ENCODE measurements around the gene WIF1.

Gene WIF1

GRCh38 chr12:65152596-65152995 lies 31.5 kb upstream of the WIF1 start:
- Histone ChIP-seq H3K9ac (ENCODE audit: low read length) (no peak overlapping the region), H3K9me3 (ENCODE audit: control insufficient read depth, low read length) (no peaks in the 10 kb centered on the region), H3K4me3 (ENCODE audit: low read length) (no peak overlapping the region), H3K27me3 (replicated peaks; ENCODE audit: control insufficient read depth, insufficient read depth, low read length) (no peaks in the 10 kb centered on the region), H3K36me3 (ENCODE audit: control insufficient read depth, insufficient read depth, low read length, severe bottlenecking) (no peaks in the 10 kb centered on the region), H3K4me1 (ENCODE audit: control insufficient read depth, insufficient read depth, low read length) (peaks cover 10% of the 10 kb centered on the region)
- peak; percentile 70 for DNase-seq (ENCODE audit: low read depth)

- DNase-seq (ENCODE audit: low read depth) = no peak
- H3K9me3 ChIP-seq (ENCODE audit: control insufficient read depth, low read length) = no peaks in the 10 kb centered on the region
- H3K36me3 ChIP-seq (ENCODE audit: control insufficient read depth, insufficient read depth, low read length, severe bottlenecking) = no peaks in the 10 kb centered on the region
- H3K27me3 ChIP-seq (replicated peaks; ENCODE audit: control insufficient read depth, insufficient read depth, low read length) = no peaks in the 10 kb centered on the region
- H3K4me1 ChIP-seq (ENCODE audit: control insufficient read depth, insufficient read depth, low read length) = peaks cover 10% of the 10 kb centered on the region
- no peak overlapping the region for H3K9ac ChIP-seq (ENCODE audit: low read length)
- H3K4me3 ChIP-seq (ENCODE audit: low read length) = no peak overlapping the region
These were observed 30.9 kb upstream of the WIF1 start for GRCh38 chr12:65152012-65152411.

DNA sequence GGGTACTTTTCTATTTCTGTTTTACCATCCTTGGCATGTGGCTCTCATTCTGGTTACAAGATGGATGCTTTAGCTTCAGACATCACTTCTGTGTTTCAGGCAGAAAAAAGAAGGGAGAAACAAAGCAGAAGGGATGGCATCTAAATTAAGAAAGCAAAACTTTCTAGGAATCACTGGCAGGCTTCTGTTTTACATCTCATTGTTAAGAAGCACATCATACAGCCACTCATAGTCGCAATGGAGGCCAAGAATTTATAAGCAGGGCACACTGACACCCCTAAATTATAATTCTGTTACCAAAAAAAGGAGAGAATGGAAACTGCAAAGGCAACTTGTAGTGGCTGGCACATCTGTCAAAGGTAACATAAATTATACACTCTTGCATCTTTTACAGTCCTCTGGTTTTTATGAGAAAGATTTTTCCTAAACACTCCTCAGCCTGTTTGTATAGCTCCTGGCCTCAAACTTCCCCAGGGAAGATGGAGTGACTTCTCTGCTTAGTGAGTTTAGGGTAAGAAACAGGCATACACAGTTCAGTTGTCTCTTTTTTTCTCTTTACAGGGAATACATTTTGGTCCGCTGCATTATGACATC lies 26.3 kb upstream of the WIF1 start:
- Histone ChIP-seq H3K9me3 (ENCODE audit: control insufficient read depth, low read length) (no peaks in the 10 kb centered on the region), H3K9ac (ENCODE audit: low read length) (no peak overlapping the region), H3K36me3 (ENCODE audit: control insufficient read depth, insufficient read depth, low read length, severe bottlenecking) (no peaks in the 10 kb centered on the region), H3K4me1 (ENCODE audit: control insufficient read depth, insufficient read depth, low read length) (peaks cover 3% of the 10 kb centered on the region), H3K4me3 (ENCODE audit: low read length) (no peak overlapping the region), H3K27me3 (replicated peaks; ENCODE audit: control insufficient read depth, insufficient read depth, low read length) (peaks cover 16% of the 10 kb centered on the region)
- DNase-seq (ENCODE audit: low read depth) = no peak

DNA sequence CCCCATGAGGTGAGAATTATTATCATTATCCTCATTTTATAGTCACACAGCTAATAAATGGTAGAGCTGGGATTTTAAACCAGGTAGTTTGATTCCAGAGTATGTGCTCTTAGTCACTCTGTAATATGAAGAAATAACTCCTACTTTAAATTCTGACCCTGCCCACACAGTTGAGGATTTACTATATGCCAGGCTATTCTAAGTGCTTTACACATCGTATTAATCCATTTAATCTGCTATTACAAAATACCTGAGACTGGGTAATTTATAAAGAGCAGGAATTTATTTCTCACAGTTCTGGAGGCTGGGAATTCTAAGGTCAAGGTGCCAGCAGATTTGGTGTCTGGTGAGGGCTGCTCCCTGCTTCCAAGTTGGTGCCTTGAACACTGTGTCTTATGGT lies 19.6 kb upstream of the WIF1 start:
- Histone ChIP-seq H3K9ac (ENCODE audit: low read length) (no peak overlapping the region), H3K36me3 (ENCODE audit: control insufficient read depth, insufficient read depth, low read length, severe bottlenecking) (no peaks in the 10 kb centered on the region), H3K27me3 (replicated peaks; ENCODE audit: control insufficient read depth, insufficient read depth, low read length) (peaks cover 26% of the 10 kb centered on the region), H3K9me3 (ENCODE audit: control insufficient read depth, low read length) (peaks cover 12% of the 10 kb centered on the region), H3K4me3 (ENCODE audit: low read length) (no peak overlapping the region), H3K4me1 (ENCODE audit: control insufficient read depth, insufficient read depth, low read length) (no peaks in the 10 kb centered on the region)
- no peak for DNase-seq (ENCODE audit: low read depth)

DNA sequence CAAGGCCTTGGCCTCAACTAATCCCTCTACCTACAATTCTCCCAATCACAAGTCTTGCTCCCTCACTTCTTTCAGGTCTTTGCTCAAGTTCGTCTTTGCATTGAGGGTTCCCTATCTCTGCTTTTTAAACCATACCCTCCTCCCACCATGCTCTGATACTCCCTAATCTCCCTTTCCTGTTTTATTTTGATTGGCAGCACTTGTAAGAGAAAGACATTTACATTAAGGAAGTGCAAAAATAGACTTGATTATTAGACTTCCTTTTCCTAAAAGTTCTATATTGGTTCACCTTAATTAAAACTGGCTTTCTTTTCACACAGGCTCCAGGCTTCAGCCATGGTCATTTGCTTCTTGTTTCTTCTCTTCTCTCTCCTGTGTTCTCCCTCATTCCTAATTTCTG lies 18.3 kb upstream of the WIF1 start:
- DNase-seq (ENCODE audit: low read depth) = no peak
- Histone ChIP-seq H3K9ac (ENCODE audit: low read length) (no peak overlapping the region), H3K36me3 (ENCODE audit: control insufficient read depth, insufficient read depth, low read length, severe bottlenecking) (no peaks in the 10 kb centered on the region), H3K4me3 (ENCODE audit: low read length) (no peak overlapping the region), H3K9me3 (ENCODE audit: control insufficient read depth, low read length) (peaks cover 22% of the 10 kb centered on the region), H3K4me1 (ENCODE audit: control insufficient read depth, insufficient read depth, low read length) (no peaks in the 10 kb centered on the region), H3K27me3 (replicated peaks; ENCODE audit: control insufficient read depth, insufficient read depth, low read length) (peaks cover 23% of the 10 kb centered on the region)

DNA sequence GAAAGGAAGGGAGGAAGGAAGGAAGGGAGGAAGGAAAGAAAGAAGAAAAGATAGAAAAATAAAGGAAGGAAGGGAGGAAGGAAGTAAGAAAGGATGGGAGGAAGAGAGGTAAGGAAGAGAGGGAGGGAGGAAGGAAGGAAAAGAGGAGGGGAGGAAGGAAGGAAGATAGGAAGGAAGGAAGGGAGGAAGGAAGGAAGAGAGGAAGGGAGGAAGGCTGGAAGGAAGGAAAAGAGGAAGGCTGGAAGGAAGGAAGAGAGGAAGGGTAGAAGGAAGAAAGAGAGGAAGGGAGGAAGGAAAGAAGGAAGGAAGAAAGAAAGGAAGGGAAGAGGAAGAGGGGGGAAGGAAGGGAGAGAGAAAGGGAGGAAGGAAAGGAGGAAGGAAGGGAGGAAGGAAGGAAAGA lies 12.8 kb upstream of the WIF1 start:
- peaks cover 10% of the 10 kb centered on the region for H3K27me3 ChIP-seq (replicated peaks; ENCODE audit: control insufficient read depth, insufficient read depth, low read length)
- peaks cover 22% of the 10 kb centered on the region for H3K9me3 ChIP-seq (ENCODE audit: control insufficient read depth, low read length)
- H3K9ac ChIP-seq (ENCODE audit: low read length) = no peak overlapping the region
- no peak overlapping the region for H3K4me3 ChIP-seq (ENCODE audit: low read length)
- no peaks in the 10 kb centered on the region for H3K4me1 ChIP-seq (ENCODE audit: control insufficient read depth, insufficient read depth, low read length)
- H3K36me3 ChIP-seq (ENCODE audit: control insufficient read depth, insufficient read depth, low read length, severe bottlenecking) = no peaks in the 10 kb centered on the region
- DNase-seq (ENCODE audit: low read depth) = no peak

DNA sequence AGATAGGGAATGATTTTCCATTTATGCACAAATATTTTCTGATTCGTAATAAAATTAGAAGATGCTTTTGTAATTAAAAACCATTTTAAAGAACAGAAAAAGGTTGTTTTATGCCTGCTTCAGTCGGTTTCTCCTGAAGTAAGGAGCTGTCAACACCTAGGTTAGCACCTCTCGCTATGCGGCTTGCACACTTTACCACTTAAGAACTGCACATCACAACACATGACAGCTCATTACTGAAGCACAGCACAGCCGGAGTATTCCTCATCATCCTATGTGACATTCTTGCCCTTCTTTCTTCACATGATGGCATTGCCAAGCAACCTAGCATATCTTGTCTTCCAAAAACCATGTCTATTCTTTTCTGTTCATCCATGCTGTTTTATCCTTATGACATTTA lies 5.4 kb upstream of the WIF1 start:
- Histone ChIP-seq H3K27me3 (replicated peaks; ENCODE audit: control insufficient read depth, insufficient read depth, low read length) (peaks cover 31% of the 10 kb centered on the region), H3K4me3 (ENCODE audit: low read length) (no peak overlapping the region), H3K9me3 (ENCODE audit: control insufficient read depth, low read length) (no peaks in the 10 kb centered on the region), H3K4me1 (ENCODE audit: control insufficient read depth, insufficient read depth, low read length) (no peaks in the 10 kb centered on the region), H3K9ac (ENCODE audit: low read length) (no peak overlapping the region), H3K36me3 (ENCODE audit: control insufficient read depth, insufficient read depth, low read length, severe bottlenecking) (no peaks in the 10 kb centered on the region)
- DNase-seq (ENCODE audit: low read depth) = no peak

GRCh38 chr12:65125975-65126374 lies 4.9 kb upstream of the WIF1 start:
- H3K9ac ChIP-seq (ENCODE audit: low read length) = no peak overlapping the region
- H3K4me3 ChIP-seq (ENCODE audit: low read length) = no peak overlapping the region
- peaks cover 32% of the 10 kb centered on the region for H3K27me3 ChIP-seq (replicated peaks; ENCODE audit: control insufficient read depth, insufficient read depth, low read length)
- no peaks in the 10 kb centered on the region for H3K9me3 ChIP-seq (ENCODE audit: control insufficient read depth, low read length)
- no peak for DNase-seq (ENCODE audit: low read depth)
- no peaks in the 10 kb centered on the region for H3K36me3 ChIP-seq (ENCODE audit: control insufficient read depth, insufficient read depth, low read length, severe bottlenecking)
- H3K4me1 ChIP-seq (ENCODE audit: control insufficient read depth, insufficient read depth, low read length) = no peaks in the 10 kb centered on the region

GRCh38 chr12:65125247-65125646 lies 4.1 kb upstream of the WIF1 start:
- no peaks in the 10 kb centered on the region for H3K4me1 ChIP-seq (ENCODE audit: control insufficient read depth, insufficient read depth, low read length)
- no peaks in the 10 kb centered on the region for H3K36me3 ChIP-seq (ENCODE audit: control insufficient read depth, insufficient read depth, low read length, severe bottlenecking)
- H3K4me3 ChIP-seq (ENCODE audit: low read length) = no peak overlapping the region
- no peak for DNase-seq (ENCODE audit: low read depth)
- H3K9me3 ChIP-seq (ENCODE audit: control insufficient read depth, low read length) = no peaks in the 10 kb centered on the region
- H3K27me3 ChIP-seq (replicated peaks; ENCODE audit: control insufficient read depth, insufficient read depth, low read length) = peaks cover 36% of the 10 kb centered on the region
- no peak overlapping the region for H3K9ac ChIP-seq (ENCODE audit: low read length)

- Histone ChIP-seq H3K4me1 (ENCODE audit: control insufficient read depth, insufficient read depth, low read length) (no peaks in the 10 kb centered on the region), H3K9ac (ENCODE audit: low read length) (no peak overlapping the region), H3K36me3 (ENCODE audit: control insufficient read depth, insufficient read depth, low read length, severe bottlenecking) (no peaks in the 10 kb centered on the region), H3K9me3 (ENCODE audit: control insufficient read depth, low read length) (no peaks in the 10 kb centered on the region), H3K4me3 (ENCODE audit: low read length) (no peak overlapping the region), H3K27me3 (replicated peaks; ENCODE audit: control insufficient read depth, insufficient read depth, low read length) (peaks cover 48% of the 10 kb centered on the region)
- peak; percentile 72 for DNase-seq (ENCODE audit: low read depth)
These were observed 2.4 kb upstream of the WIF1 start for GRCh38 chr12:65123435-65124063.

GRCh38 chr12:65122703-65123102 lies 1.6 kb upstream of the WIF1 start:
- Histone ChIP-seq H3K27me3 (replicated peaks; ENCODE audit: control insufficient read depth, insufficient read depth, low read length) (peaks cover 48% of the 10 kb centered on the region), H3K9ac (ENCODE audit: low read length) (no peak overlapping the region), H3K9me3 (ENCODE audit: control insufficient read depth, low read length) (no peaks in the 10 kb centered on the region), H3K4me3 (ENCODE audit: low read length) (no peak overlapping the region), H3K36me3 (ENCODE audit: control insufficient read depth, insufficient read depth, low read length, severe bottlenecking) (no peaks in the 10 kb centered on the region), H3K4me1 (ENCODE audit: control insufficient read depth, insufficient read depth, low read length) (no peaks in the 10 kb centered on the region)
- DNase-seq (ENCODE audit: low read depth) = peak; percentile 3

GRCh38 chr12:65121956-65122469 lies 908 bp upstream of the WIF1 start:
- H3K9ac ChIP-seq (ENCODE audit: low read length) = no peak overlapping the region
- H3K4me3 ChIP-seq (ENCODE audit: low read length) = no peak overlapping the region
- H3K4me1 ChIP-seq (ENCODE audit: control insufficient read depth, insufficient read depth, low read length) = no peaks in the 10 kb centered on the region
- H3K36me3 ChIP-seq (ENCODE audit: control insufficient read depth, insufficient read depth, low read length, severe bottlenecking) = no peaks in the 10 kb centered on the region
- DNase-seq (ENCODE audit: low read depth) = no peak
- H3K27me3 ChIP-seq (replicated peaks; ENCODE audit: control insufficient read depth, insufficient read depth, low read length) = peaks cover 51% of the 10 kb centered on the region
- H3K9me3 ChIP-seq (ENCODE audit: control insufficient read depth, low read length) = no peaks in the 10 kb centered on the region
